Forelimb muscle (tissue), 1 donor: ENCODE results near the gene TTC13. TPM values are rescaled to one million over a fixed set of nuclear protein-coding genes. Genes with fewer than 3 reads are reported as not detected.

Experiments used
- DNase-seq: peaks from one replicate; pipeline ENCODE4 v3.0.0-alpha.2; 2013; ENCODE audit warnings: low read depth
- polyA plus RNA-seq: library from polyadenylated mRNA; unstranded; fragments of 120-200 nt; gene quantifications from one replicate; pipeline ENCODE4 v1.2.1, GENCODE V29; 2013; ENCODE audit not compliant: insufficient read length

TTC13 gene
- polyA plus RNA-seq, 1 donor, result 20.1 TPM

DNA sequence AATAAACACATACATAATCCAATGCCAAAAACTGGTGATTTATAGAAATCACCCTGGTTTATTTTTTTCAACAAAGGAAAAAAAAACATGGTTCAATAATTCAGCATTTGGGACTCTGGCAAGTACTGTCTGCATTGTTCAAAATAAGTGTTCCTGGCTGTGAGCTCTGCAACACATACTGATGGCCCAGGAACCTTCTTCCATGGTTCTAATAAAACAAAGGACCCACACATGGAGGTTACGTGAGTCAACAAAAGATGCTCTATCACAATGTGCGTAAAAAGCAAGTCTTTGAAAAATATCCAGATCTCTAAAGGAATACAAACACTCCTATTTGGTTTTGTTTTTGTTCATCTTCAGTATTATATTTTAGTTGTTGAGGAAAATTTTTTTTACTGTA is 72.4 kb downstream of the TTC13 start:
- no peak for DNase-seq

- no peak for DNase-seq
These were observed 72.9 kb downstream of the TTC13 start for GRCh38 chr1:230905733-230906132.

DNA sequence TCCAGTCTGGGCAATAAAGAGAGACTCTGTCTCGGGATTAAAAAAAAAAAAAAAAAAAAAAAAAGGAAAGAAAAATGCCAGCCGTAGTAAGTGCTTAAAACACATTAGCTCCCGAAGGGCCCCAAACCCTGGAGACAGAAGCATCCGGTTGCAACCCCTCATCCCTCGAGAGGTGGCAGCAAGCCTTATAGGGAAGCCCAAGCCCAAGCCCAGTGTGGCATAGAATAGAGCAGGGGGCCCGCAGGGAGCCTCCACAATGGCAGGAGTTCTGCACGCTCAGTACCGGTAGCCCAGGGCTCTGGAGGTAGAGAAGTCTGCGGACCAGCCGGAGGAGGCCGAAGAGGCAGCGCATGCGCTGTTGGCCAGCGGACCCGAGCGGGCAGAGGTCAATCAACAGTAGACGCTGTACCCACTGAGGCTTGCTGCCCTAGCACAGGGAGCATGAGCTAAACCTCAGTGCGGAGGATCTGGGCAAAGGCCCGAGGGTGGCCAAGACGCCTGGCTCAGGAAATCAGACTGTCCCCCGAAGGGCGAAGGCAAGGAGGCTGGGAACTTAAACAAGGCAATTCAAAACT is 76.2 kb downstream of the TTC13 start:
- DNase-seq, result no peak

- DNase-seq, result no peak
These were observed 77.0 kb downstream of the TTC13 start for GRCh38 chr1:230901671-230902070.

GRCh38 chr1:230900984-230901383 is 77.7 kb downstream of the TTC13 start:
- DNase-seq, result no peak

- no peak for DNase-seq
These were observed 78.8 kb downstream of the TTC13 start for GRCh38 chr1:230899841-230900251.

GRCh38 chr1:230898748-230899147 is 79.9 kb downstream of the TTC13 start:
- no peak for DNase-seq

- no peak for DNase-seq
These were observed 80.5 kb downstream of the TTC13 start for GRCh38 chr1:230898144-230898543.

DNA sequence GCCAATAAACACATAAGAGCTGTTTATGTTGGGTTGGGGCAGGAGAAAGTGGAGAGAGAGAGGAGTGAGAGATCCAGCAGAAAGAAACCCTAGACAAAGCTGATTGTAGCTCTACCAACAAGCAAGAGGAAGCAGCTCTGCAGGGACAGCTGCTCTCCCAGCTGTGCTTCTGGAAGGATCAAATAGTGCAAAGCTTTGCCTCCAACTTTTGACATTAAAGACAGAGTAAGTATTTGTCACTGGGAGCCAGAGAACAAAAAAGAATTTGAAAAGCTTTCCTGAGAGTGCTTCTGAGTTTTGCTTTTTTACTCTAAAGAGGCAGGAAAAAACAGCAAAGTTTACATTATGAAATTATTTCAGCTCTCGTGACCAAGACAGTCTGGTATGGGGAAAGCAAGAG is 81.9 kb downstream of the TTC13 start:
- DNase-seq, result no peak

GRCh38 chr1:230895452-230895851 is 83.2 kb downstream of the TTC13 start:
- DNase-seq, result no peak

DNA sequence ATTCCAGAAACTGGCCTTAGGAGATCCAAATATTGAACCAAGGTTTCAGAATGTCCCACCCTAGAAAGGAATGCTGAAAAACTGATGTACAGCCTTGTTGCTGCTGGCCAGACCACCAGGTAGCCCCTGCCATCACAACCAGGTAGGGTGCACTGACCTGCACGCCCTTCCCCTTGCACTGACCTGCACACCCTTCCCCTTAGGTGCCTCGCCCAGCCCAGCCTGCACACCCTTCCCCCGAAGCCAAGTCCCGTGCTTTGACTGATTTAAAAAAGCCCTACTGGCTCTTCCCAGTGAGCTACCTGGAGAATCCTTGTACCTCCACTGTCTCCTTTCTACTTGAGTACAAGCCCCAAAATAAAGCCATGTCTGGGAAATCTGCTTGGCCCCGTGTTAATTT is 84.0 kb downstream of the TTC13 start:
- no peak for DNase-seq

DNA sequence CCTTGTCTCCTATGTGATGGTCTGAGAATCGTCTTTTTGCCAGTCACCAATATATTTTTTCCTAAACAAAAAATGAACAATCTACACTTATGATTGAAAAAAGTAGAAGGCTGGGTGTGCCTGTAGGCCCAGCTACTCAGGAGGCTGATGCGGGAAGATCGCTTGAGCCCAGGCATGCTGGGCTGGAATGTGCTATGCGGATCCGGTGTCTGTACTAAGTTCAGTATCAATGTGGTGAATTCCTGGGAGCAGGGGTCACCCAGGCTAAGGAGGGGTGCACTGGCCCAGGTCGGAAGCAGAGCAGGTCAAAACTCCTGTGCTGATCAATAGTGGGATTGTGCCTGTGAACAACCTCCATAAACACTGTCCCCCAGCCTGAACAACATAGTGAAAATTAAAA is 84.6 kb downstream of the TTC13 start:
- no peak for DNase-seq

DNA sequence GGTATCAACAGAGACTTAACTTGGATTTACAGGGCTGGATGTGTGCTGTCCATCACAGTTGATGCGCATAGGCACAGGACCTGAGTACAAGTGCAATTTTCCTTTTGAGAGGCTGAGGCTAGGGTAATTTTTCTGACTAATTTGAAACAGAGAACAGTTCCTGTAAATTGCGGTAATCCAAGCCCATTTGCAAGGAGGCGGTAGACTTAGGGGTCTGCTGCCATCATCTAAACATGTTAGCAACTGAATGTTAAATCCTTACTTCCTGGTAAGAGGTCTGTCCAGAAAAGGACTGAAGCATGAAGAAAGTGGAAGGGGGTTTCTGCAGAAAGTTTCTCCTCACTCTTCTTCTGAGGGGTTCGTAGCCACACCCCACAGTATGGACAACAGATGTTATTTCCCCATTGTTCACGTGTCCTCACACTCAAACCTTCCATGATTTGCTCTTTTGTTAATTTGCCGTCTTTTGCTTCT is 86.6 kb downstream of the TTC13 start:
- no peak for DNase-seq

DNA sequence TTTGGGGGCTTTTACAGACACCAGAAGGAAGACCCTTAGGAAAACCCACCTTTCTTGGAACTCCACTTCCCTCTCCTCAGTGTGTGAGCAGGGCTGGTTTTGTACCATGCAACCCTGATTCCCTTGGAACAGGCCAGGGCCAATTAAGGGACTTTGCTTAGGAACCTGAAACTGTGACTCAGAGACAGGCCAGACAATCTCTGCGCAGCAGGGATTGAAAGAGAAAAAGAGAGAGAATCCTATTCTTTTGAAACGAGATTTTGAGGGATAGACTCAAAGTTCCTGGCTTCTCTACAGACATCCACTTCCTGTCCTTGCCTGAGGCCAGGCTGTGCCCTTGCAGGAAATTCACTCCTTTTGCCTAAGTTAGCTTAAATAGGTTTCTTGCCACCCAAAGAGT is 87.2 kb downstream of the TTC13 start:
- no peak for DNase-seq

DNA sequence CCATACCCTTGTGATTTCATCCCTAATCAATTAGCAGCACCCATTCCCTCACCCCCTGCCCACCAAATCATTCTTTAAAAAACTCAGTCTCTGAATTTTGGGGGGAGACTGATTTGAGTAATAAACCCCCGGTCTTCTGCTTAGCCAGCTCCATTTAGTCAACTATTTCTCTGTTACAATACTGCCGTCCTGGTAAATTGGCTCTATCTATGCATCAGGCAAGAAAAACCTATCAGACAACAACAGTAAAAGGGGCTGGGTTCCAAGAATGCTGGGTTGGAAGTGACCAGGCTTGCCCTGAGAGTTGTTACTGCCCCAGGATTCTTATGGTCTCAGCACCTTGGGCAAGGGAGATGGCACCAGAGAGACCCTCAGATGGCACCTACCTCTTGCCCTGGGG is 94.0 kb downstream of the TTC13 start:
- DNase-seq, result no peak

DNA sequence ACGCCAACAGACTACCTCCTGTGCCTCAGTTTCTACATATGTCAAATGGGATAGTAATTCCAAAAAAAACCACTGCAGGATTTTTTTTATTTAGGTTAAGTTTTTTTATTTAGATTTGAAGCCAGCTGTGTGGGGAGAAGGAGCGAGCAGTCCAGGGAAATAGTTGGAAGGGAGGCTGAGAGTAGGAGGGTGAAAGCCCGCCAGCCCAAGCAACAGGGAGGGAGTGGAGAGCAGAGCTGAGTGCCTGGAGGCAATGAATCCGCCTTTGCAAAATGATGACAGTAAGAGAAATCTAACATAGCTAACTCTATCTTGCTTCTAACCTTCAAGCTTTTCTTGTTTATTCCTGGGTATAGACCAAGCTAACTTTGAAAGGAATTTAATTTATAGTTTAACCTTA is 94.7 kb downstream of the TTC13 start:
- no peak for DNase-seq

- no peak for DNase-seq
These were observed 98.9 kb downstream of the TTC13 start for GRCh38 chr1:230879778-230880177.

DNA sequence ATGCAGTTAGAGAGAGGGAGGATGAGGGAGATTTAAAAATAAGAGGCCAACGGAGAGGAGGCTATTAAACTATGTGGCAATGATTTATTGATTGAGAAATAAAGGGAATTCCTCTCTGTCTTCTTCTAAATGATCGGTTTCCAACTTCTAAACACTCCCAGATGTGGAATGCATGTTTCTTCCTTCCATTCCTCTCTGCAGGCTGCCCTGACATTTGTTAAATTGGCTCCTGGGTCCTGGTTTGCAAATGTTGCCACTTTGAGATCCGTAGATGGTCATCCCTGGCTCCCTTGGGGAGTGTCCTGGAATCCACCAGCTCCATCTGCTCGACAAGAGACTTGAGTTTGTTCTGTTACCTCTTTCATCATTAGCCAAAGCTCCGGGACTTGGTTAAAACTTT is 100.1 kb downstream of the TTC13 start:
- no peak for DNase-seq

- DNase-seq, result no peak
These were observed 100.6 kb downstream of the TTC13 start for GRCh38 chr1:230877924-230878590.

DNA sequence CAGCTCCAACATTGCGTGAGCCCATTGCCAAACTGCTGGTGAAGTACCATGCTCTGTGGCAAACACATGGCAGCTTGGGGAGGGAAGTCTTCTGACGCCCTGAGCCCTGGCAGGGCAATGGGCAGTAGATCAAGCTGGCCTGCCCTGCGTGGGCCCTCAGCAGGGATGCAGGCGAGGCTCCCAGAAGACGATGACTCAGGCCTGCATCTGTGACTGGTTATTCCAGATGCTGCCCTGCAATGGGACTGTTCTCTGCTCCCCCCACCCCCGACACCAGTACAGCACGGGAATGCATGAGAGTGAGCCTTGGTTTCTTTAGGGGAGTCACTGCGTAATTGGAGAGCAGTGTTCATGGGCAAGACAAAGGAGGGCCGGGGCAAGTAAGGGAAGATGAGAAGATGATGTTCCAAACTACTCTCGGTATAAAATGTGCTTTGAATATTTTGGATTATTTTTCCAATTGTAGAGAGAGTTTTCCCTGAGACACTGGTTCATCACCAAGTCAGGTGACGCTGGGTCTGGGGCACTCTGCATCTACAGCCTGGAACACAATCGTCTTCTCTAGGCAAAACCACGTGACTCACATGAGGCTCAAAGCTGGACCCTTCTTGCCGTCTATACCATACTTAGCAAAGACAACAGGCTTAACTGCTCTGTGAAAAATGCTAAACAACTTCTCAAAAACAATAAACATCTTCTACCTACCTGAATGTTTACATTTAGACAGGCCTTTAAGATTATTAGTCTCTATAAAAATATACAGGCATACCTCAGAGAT is 101.3 kb downstream of the TTC13 start:
- no peak for DNase-seq

GRCh38 chr1:230876660-230877059 is 102.0 kb downstream of the TTC13 start:
- no peak for DNase-seq

GRCh38 chr1:230875370-230875769 is 103.3 kb downstream of the TTC13 start:
- no peak for DNase-seq

DNA sequence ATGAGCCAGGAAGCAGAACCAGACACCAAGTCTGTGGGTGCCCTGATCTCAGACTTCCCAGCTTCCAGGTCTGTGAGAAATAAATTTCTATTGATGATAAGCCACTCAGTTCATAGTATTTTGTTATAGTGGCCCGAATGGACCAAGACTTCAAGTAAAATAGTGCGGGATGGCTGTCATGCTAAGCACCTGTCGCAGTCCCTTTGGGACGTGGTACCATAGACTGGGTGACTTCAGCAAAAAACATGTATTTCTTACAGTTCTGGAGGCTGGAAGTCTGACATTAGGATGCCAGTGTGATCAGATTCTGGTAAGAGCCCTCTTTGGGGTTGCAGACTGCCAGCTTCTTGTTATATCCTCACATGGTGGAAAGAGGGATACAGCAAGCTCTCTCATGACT is 107.7 kb downstream of the TTC13 start:
- DNase-seq, result no peak
